GM21528 (cell line): ENCODE results near the gene PQBP1.
A peak's percentile ranks its signal among the peaks of the same experiment; 100 is the strongest.

Source experiments
- ATAC-seq: cut with Tn5 transposase; IDR thresholded peaks from one replicate; pipeline ENCODE4 v1.9.1; 2021; ENCODE audit warnings: mild to moderate bottlenecking, moderate library complexity; ENCODE audit not compliant: unreplicated experiment, low FRiP score

PQBP1 gene

GRCh38 chrX:48919947-48920717 is 22.4 kb downstream of the PQBP1 start:
- no peak for ATAC-seq

GRCh38 chrX:48920718-48921104 is 23.0 kb downstream of the PQBP1 start:
- no peak for ATAC-seq

- no peak for ATAC-seq
Measured at GRCh38 chrX:48923771-48924170, 26.0 kb downstream of the PQBP1 start.

GRCh38 chrX:48924270-48924669 is 26.5 kb downstream of the PQBP1 start:
- ATAC-seq = no peak

GRCh38 chrX:48927123-48927522 is 29.4 kb downstream of the PQBP1 start:
- ATAC-seq = no peak

- no peak for ATAC-seq
Measured at GRCh38 chrX:48927736-48928382, 30.1 kb downstream of the PQBP1 start.

- ATAC-seq = no peak
Measured at GRCh38 chrX:48933757-48934156, 36.0 kb downstream of the PQBP1 start.

- ATAC-seq = no peak
Measured at GRCh38 chrX:48934581-48935300, 37.0 kb downstream of the PQBP1 start.

GRCh38 chrX:48935301-48935670 is 37.6 kb downstream of the PQBP1 start:
- no peak for ATAC-seq

- peak; percentile 7 for ATAC-seq
Measured at GRCh38 chrX:48936429-48937053, 38.8 kb downstream of the PQBP1 start.

GRCh38 chrX:48937054-48937907 is 39.6 kb downstream of the PQBP1 start:
- ATAC-seq = peak; percentile 54

GRCh38 chrX:48938721-48939425 is 41.1 kb downstream of the PQBP1 start:
- ATAC-seq = peak; percentile 44

- no peak for ATAC-seq
Measured at GRCh38 chrX:48939524-48940228, 41.9 kb downstream of the PQBP1 start.

GRCh38 chrX:48940404-48940955 is 42.8 kb downstream of the PQBP1 start:
- no peak for ATAC-seq

- ATAC-seq = no peak
Measured at GRCh38 chrX:48942895-48943294, 45.2 kb downstream of the PQBP1 start.

- ATAC-seq = no peak
Measured at GRCh38 chrX:48945517-48946348, 48.0 kb downstream of the PQBP1 start.

- no peak for ATAC-seq
Measured at GRCh38 chrX:48948589-48948988, 50.9 kb downstream of the PQBP1 start.
